Measurements from ENCODE around the gene TRAF2.
A peak's percentile ranks its signal among the peaks of the same experiment; 100 is the strongest.
"Not testable (repeated sequence)": the region's sequence is repeated elsewhere in the genome, so short reads cannot be mapped to it uniquely, and the experiment has no call there.

TRAF2 gene

DNA sequence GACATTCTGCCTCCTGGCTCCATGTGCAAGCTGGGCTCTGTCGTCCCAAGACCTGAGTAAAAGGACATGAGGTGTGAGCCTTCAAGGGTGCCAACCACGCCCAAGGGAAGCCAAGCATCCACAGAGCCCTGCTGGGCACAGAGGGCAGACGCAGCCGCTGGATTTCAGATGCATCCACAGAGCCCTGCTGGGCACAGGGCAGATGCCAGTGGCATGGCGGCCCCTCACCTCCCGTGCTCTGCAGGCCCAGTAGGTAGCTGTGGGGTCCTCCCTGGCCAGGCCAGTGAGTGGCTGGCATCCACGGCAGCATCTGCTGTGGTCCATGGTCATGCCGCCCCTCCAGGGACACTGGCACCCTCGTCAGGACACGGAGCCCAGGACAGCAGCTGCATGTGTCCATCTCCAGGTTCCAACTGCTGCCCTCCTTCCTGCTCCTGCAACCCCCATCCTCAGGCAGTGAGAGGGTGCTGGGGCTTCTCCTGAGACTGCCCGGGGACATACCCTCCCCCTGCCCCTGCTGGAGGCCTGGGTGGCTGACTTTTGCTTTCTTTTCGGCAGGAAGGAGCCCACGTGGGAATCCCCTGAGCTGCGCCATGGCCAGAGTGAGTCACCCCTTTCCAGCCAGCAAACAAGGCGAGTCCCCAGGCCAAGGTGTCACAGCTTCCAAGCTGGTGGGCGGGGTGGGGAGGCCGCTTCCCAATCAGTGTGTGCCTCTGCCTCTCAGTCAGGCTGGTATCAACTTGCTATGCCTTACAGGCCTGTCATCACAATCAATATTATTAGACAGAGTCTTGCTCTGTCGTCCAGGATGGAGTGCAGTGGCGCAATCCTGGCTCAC lies 4.0 kb upstream of the TRAF2 start:
- peak; percentile 87 for DNase-seq (ENCODE audit: low read depth)

DNA sequence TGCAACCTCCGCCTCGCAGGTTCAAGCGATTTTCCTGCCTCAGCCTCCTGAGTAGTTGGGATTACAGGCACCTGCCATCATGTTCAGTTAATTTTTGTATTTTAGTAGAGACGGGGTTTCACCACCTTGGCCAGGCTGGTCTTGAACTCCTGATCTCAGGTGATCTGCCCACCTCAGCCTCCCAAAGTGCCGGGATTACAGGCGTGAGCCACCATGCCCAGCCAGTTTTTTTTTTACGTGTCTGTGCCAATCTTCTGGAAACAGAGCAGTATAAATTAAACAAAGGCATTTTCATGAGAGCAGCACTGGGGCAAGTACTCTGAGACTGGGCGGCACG lies 3.4 kb upstream of the TRAF2 start:
- DNase-seq (ENCODE audit: low read depth) = not testable (repeated sequence)

- DNase-seq (ENCODE audit: low read depth) = not testable (repeated sequence)
Observed at GRCh38 chr9:136883670-136884069, 2.6 kb upstream of the TRAF2 start.

GRCh38 chr9:136886610-136887597 lies 588 bp downstream of the TRAF2 start:
- DNase-seq (ENCODE audit: low read depth) = no peak

GRCh38 chr9:136888454-136888853 lies 2.1 kb downstream of the TRAF2 start:
- no peak for DNase-seq (ENCODE audit: low read depth)

DNA sequence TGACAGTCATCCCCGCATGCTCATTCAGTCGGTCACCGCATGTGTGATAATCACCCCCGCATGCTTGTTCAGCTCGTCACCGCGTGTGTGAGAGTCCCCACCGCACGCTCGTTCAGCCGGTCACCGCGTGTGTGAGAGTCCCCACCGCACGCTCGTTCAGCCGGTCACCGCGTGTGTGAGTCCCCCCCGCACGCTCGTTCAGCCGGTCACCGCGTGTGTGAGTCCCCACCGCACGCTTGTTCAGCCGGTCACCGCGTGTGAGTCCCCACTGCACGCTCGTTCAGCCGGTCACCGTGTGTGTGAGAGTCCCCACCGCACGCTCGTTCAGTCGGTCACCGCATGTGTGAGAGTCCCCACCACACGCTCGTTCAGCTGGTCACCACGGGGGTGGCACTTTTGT lies 3.5 kb downstream of the TRAF2 start:
- DNase-seq (ENCODE audit: low read depth) = no peak

GRCh38 chr9:136890661-136891060 lies 4.3 kb downstream of the TRAF2 start:
- DNase-seq (ENCODE audit: low read depth) = no peak

- DNase-seq (ENCODE audit: low read depth) = no peak
Observed at GRCh38 chr9:136896027-136896426, 9.7 kb downstream of the TRAF2 start.

GRCh38 chr9:136898483-136899100 lies 12.3 kb downstream of the TRAF2 start:
- no peak for DNase-seq (ENCODE audit: low read depth)

DNA sequence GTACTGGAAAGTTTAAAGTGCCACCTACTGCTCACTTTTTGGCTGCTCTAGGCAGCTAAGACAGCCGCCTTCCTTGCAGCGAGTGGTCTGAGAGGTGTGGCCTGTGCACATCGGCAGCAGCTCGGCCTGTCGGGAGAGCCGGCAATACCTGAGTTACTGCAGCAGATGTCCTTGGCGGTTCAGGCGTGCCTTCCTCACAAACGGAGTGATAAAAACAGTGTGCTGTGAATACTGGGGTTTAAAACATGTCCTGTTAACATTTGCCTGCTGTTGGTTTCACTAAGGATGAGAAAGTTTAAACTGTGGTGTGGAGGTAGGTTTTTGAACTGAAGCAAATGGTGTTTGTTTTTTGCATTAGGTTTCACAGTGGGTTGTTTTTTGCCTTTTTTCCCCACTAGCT lies 12.9 kb downstream of the TRAF2 start:
- DNase-seq (ENCODE audit: low read depth) = no peak

- no peak for DNase-seq (ENCODE audit: low read depth)
Observed at GRCh38 chr9:136900556-136900955, 14.2 kb downstream of the TRAF2 start.

DNA sequence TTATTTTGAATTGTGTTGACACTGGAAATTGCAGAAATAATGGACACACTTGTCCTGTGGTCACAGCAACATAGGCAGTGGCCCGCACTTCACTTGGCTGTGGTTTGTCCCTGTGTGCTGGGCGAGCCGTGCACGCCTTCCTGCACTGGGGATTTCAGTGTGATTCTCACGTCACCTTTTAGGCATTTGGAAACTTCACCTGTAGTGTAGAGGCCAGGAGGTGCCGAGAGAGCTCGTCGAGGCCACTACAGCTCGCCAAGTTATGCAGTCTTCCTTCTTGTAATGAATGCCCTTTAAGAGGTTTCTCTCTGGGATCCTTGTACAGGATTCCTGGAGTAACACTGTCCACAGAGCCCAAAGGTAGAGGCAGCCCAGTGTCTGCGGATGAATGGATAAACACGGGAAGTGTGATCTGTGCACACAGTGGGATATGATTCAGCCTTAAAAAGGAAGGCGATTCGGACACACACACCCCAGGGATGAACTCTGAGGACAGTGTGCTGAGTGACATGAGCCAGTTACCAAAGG lies 14.7 kb downstream of the TRAF2 start:
- no peak for DNase-seq (ENCODE audit: low read depth)

DNA sequence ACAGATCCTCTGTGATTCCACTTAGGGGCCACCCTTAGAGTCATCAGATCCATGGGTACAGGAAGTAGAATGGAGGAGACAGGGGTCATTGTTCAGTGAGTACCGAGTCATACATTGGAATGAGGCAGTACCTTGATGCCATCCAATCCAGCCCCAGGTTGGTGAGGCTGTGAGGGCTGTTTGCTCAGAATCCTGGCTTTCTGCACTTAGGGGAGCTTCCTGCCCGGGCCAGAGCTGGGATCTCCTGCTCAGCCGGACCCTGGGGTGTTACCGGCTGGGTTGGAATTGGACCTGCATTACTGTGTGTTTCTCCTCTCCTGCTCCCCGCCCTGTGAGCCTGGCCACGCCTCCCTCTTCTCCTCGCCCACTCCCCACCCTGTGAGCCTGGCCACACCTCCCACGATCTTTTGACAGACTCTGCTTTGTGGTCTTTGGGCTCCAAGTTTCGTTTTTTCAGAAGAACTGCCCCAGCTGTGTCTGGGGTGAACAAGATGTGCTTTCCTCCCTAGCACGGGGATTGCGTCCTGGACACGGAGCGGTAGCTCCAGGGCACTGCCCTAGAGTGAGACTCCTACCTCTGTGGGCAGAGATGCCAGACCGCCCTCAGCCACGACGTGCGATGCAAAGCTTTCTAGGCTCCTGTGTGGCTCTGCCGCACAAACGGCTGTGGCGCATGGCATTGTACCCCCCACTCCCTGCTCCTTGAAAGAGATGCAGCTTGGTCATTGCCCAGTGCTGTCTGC lies 15.4 kb downstream of the TRAF2 start:
- DNase-seq (ENCODE audit: low read depth) = peak; percentile 62

DNA sequence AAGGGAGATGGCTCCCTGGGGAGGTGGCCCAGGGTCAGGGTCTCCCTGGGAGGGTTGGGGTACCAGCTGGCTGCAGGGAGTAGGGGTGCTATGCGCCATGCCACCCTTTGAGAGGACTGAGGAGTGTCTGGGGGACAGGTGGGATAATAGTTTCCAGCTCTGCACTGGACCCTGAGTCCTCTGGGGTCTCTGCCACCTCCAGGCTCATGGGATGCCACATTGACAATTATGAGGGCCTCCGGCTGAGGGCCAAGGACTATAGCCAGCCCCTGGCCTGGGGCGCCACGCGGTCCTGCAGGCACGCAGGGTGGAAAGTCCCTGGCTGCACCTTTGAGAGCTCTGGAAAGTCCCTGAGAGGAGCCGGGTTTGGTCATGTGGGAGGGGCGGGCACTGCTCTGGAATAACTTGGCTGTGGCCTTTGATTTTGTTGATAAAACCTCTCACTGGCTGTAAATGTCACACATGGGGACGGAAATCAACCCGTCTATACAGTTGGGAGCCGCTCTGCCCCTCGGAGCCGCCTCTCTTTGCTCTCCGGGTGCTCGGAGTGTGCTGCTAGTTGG lies 16.0 kb downstream of the TRAF2 start:
- peak; percentile 63 for DNase-seq (ENCODE audit: low read depth)

GRCh38 chr9:136903041-136903554 lies 16.8 kb downstream of the TRAF2 start:
- no peak for DNase-seq (ENCODE audit: low read depth)

DNA sequence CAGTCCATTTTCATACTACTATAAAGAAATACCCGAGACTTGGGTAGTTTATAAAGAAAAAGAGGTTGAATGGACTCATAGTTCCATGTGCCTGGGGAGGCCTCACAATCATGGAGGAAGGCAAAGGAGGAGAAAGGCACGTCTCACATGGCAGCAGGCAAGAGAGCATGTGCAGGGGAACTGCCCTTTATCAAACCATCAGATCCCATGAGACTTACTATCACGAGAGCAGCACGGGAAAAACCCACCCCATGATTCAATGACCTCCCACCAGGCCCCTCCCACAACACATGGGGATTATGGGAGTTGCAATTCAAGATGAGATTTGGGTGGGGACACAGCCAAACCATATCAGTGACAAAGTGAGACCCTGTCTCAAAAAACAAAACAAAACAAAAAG lies 19.9 kb downstream of the TRAF2 start:
- DNase-seq (ENCODE audit: low read depth) = no peak

- no peak for DNase-seq (ENCODE audit: low read depth)
Observed at GRCh38 chr9:136907011-136907914, 20.9 kb downstream of the TRAF2 start.

- no peak for DNase-seq (ENCODE audit: low read depth)
Observed at GRCh38 chr9:136910197-136910900, 24.0 kb downstream of the TRAF2 start.

GRCh38 chr9:136910901-136911245 lies 24.6 kb downstream of the TRAF2 start:
- no peak for DNase-seq (ENCODE audit: low read depth)
